Smooth muscle cell of bladder (primary cell): Measurements from ENCODE around the gene LRRC41. TPM values are rescaled to one million over a fixed set of nuclear protein-coding genes. Genes with fewer than 3 reads are reported as not detected.

Source experiments
- total RNA-seq: library from RNA; depleted of rRNA; stranded (reverse); fragments of >200 nt; gene quantifications from 2 replicates; pipeline ENCODE4 v1.2.3, GENCODE V29; 2014

LRRC41 gene
- total RNA-seq: 73.8 and 94.9 TPM in 2 replicates

GRCh38 chr1:46303038-46303871 is at the start of gene LRRC41, which contains the start of gene UQCRH:
LRRC41 (minus strand) TSS chr1:46303616; CDS start chr1:46303322, 294 bp downstream.
UQCRH (plus strand) TSS chr1:46303698; CDS start chr1:46303767, 69 bp downstream.

GRCh38 chr1:46340404-46341221 is 37.2 kb upstream of the LRRC41 start, which contains the start of gene NSUN4:
NSUN4 (plus strand) TSS chr1:46340807; CDS start chr1:46340827, 20 bp downstream.

GRCh38 chr1:46247436-46248121 is 55.8 kb downstream of the LRRC41 start, which contains the start of gene RAD54L:
RAD54L (plus strand) TSS chr1:46247763; CDS start chr1:46248406, 643 bp downstream.

Other genes with a start within 250 kb of the LRRC41 start
- gene PIK3R3, start 171.0 kb downstream of the LRRC41 start, total RNA-seq: 0.83 and 2.1 TPM in 2 replicates
- 0.14 and 0.46 TPM in 2 replicates for gene TSPAN1, start 128.5 kb downstream of the LRRC41 start, total RNA-seq
- gene P3R3URF, start 127.1 kb downstream of the LRRC41 start, total RNA-seq: not detected in 2 replicates
- gene POMGNT1, start 105.2 kb downstream of the LRRC41 start, total RNA-seq: 27.4 and 50.8 TPM in 2 replicates
- 2.7 and 3.1 TPM in 2 replicates for gene LURAP1, start 100.3 kb downstream of the LRRC41 start, total RNA-seq
- 0.37 and 0.43 TPM in 2 replicates for gene RAD54L, start 55.9 kb downstream of the LRRC41 start, total RNA-seq
- gene UQCRH, start 82 bp upstream of the LRRC41 start, total RNA-seq: 491 and 862 TPM in 2 replicates
- gene NSUN4, start 37.2 kb upstream of the LRRC41 start, total RNA-seq: 14.1 and 17.9 TPM in 2 replicates
- 0.43 and 1.8 TPM in 2 replicates for gene FAAH, start 90.7 kb upstream of the LRRC41 start, total RNA-seq
- not detected in 2 replicates for gene DMBX1, start 186.2 kb upstream of the LRRC41 start, total RNA-seq
- gene KNCN, start 248.0 kb upstream of the LRRC41 start, total RNA-seq: not detected in 2 replicates